Measurements from ENCODE around the gene TPCN1.

GRCh38 chr12:113232089-113232839 lies 11.0 kb downstream of the TPCN1 start:
- TF ChIP-seq CTCF (conservative IDR thresholded peaks at IDR 0.05; ENCODE audit: low read depth, low read length): no peak
- TF ChIP-seq EZH2 (IDR thresholded peaks at IDR 0.05; ENCODE audit: borderline replicate concordance, low read depth, low read length, poor library complexity, severe bottlenecking): no peak
